ENCODE measurements around the gene KRTAP5-3.
"Not testable (repeated sequence)": the region's sequence is repeated elsewhere in the genome, so short reads cannot be mapped to it uniquely, and the experiment has no call there.

KRTAP5-3 gene

DNA sequence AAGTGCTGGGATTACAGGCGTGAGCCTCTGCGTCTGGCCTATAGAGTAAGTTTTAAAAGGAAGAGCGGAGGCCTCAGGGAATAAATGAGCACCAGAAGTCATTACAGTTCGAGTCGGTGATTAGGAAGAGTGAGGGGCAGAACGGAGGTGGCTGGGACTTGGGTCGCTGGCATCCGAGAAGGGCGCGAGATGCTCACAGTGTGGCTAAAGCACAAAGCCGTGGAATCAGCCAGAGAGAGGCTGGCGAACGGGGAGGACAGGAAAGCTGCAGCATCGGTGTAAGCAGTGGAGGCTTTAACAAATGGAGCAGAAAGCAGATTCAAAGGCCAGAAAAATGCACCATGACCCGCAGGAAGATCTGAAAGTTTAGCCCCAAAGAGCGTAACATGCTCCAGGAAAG is 16.4 kb upstream of the KRTAP5-3 start:
- no peaks in the 10 kb centered on the region for H3K9me3 Mint-ChIP-seq
- H3K4me3 Mint-ChIP-seq, result no peak overlapping the region
- H3K36me3 Mint-ChIP-seq (ENCODE audit: insufficient read depth), result peaks cover 1% of the 10 kb centered on the region
- no peak overlapping the region for H3K27ac Mint-ChIP-seq (ENCODE audit: low read depth)
- H3K4me1 Mint-ChIP-seq, result peaks cover 9% of the 10 kb centered on the region
- DNase-seq (ENCODE audit: low spot score in 2 of 2) (no peak), ATAC-seq (replicated peaks; ENCODE audit: extremely low read depth, poor library complexity, severe bottlenecking) (no peak)
- peaks cover 9% of the 10 kb centered on the region for H3K27me3 Mint-ChIP-seq

DNA sequence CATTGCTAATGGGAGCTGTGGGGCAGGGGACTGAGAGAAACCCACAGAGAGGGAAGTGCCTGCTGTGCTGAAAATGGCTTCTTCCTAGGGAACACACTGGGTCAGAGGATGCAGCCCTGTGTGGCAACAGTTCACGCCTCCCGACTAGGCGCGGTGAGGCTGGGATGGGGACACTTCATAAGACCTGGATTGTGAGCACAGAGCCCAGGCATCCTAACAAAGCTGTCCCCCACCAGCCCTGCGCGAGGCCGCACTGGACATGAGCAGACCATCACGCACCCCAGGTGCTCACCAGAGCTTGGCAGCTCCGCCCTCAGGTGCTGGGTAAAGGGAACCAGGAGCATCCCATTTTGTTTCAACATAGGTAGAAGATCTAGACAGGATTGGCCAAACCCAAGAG is 15.5 kb upstream of the KRTAP5-3 start:
- Mint-ChIP-seq H3K4me1 (peaks cover 9% of the 10 kb centered on the region), H3K9me3 (no peaks in the 10 kb centered on the region), H3K36me3 (ENCODE audit: insufficient read depth) (peaks cover 1% of the 10 kb centered on the region), H3K27me3 (peaks cover 16% of the 10 kb centered on the region), H3K27ac (ENCODE audit: low read depth) (no peak overlapping the region), H3K4me3 (no peak overlapping the region)
- no peak for DNase-seq (ENCODE audit: low spot score in 2 of 2)
- no peak for ATAC-seq (replicated peaks; ENCODE audit: extremely low read depth, poor library complexity, severe bottlenecking)

DNA sequence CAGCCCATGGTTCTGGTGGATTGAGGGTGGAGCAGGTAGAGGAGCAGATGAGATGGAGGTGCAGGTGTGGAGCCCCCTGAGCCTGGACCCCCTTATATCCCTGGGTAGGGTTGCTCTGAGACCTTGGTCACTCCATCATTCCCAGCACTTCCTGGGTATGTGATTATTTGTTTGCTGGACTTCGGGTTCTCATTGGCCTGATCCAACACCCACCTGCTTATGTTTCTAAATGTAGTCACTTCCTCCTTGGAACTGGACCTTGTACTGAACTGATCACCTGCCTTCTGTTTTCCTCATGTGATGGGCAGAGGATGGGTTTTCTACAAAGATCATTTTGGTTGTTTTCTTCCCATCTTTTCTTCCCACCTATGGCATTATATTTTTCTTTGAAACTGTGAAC is 13.8 kb upstream of the KRTAP5-3 start, which contains the start of gene KRTAP5-4:
Gene KRTAP5-4 (minus strand): TSS at position 53 of the 400 bp plus-strand sequence. CDS start 45 bp downstream, at position 8.
- no peak within 1 kb of the TSS for H3K27ac Mint-ChIP-seq (ENCODE audit: low read depth)
- peaks cover 9% of the 10 kb centered on the region for H3K4me1 Mint-ChIP-seq
- ATAC-seq (replicated peaks; ENCODE audit: extremely low read depth, poor library complexity, severe bottlenecking) (no peak), DNase-seq (ENCODE audit: low spot score in 2 of 2) (no peak)
- H3K4me3 Mint-ChIP-seq, result no peak within 1 kb of the TSS
- H3K36me3 Mint-ChIP-seq (ENCODE audit: insufficient read depth), result no peaks in the 10 kb centered on the region
- H3K27me3 Mint-ChIP-seq, result peaks cover 26% of the 10 kb centered on the region
- no peaks in the 10 kb centered on the region for H3K9me3 Mint-ChIP-seq

DNA sequence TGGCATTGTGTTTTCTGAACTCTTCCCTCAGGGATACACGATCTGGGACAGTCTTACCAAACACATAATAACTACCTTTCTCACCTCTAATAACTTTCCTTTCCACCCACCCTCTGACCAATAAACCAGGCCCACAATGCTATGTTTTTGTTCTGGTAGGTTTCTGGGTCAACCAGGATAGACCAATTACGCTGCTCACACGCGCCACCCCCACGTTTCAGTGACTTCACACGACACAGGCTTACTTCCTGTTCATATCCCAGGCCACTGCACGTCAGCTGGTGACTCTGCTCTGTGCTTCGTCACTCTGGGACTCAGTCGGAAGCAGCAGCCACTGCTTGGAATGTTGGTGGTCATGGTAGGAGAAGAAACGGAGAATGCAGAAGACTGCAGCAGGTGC is 11.2 kb upstream of the KRTAP5-3 start:
- H3K36me3 Mint-ChIP-seq (ENCODE audit: insufficient read depth), result no peaks in the 10 kb centered on the region
- H3K27ac Mint-ChIP-seq (ENCODE audit: low read depth), result no peak overlapping the region
- ATAC-seq (replicated peaks; ENCODE audit: extremely low read depth, poor library complexity, severe bottlenecking), result peak; percentile 68

DNA sequence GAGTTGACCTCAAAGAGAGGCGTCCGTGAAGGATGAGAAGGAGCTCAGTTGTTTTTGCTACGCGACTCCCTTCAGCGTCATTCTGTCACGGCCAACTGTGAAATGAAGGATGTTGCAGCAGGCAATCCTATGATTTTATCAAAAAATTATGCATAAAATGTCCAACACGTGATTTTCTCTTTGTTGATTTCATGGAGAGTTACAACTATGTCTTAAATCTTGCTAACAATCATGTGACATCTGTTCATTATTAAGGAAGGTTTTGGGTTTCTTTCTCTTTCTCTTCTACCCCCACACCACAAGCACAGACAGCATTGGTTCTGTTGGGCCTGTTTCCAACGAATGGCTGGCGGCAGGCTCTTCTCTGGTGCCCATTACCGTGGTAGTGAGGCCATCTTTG is 10.0 kb upstream of the KRTAP5-3 start:
- no peak for DNase-seq (ENCODE audit: low spot score in 2 of 2)
- Mint-ChIP-seq H3K9me3 (no peaks in the 10 kb centered on the region), H3K27ac (ENCODE audit: low read depth) (no peak overlapping the region), H3K4me1 (peaks cover 5% of the 10 kb centered on the region), H3K27me3 (peaks cover 64% of the 10 kb centered on the region), H3K36me3 (ENCODE audit: insufficient read depth) (no peaks in the 10 kb centered on the region), H3K4me3 (no peak overlapping the region)
- ATAC-seq (replicated peaks; ENCODE audit: extremely low read depth, poor library complexity, severe bottlenecking), result no peak

More for the DNA sequence above, 11.2 kb upstream of the KRTAP5-3 start:
- Mint-ChIP-seq H3K27me3 (peaks cover 52% of the 10 kb centered on the region), H3K4me1 (peaks cover 5% of the 10 kb centered on the region), H3K4me3 (no peak overlapping the region), H3K9me3 (no peaks in the 10 kb centered on the region)
- no peak for DNase-seq (ENCODE audit: low spot score in 2 of 2)

DNA sequence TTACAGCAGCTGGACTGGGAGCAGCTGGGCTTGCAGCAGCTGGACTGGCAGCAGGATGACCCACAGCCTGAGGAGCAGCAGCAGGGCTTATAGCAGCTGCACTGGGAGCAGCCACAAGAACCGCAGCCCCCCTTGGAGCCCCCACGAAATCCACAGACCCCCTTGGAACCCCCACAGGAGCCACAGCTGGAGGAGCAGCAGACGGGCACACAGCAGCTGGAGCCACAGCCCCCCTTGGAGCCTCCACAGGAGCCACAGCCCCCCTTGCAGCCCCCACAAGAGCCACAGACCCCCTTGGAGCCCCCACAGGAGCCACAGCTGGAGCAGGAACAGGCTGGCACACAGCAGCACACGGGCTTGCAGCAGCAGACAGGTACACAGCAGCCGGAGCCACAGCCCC is 362 bp downstream of the KRTAP5-3 start:
- not testable (repeated sequence) for H3K27ac Mint-ChIP-seq (ENCODE audit: low read depth); H3K4me1 Mint-ChIP-seq; DNase-seq (ENCODE audit: low spot score in 2 of 2); H3K4me3 Mint-ChIP-seq; H3K36me3 Mint-ChIP-seq (ENCODE audit: insufficient read depth); ATAC-seq (replicated peaks; ENCODE audit: extremely low read depth, poor library complexity, severe bottlenecking); H3K9me3 Mint-ChIP-seq
- H3K27me3 Mint-ChIP-seq, result peaks cover 33% of the 10 kb centered on the region

DNA sequence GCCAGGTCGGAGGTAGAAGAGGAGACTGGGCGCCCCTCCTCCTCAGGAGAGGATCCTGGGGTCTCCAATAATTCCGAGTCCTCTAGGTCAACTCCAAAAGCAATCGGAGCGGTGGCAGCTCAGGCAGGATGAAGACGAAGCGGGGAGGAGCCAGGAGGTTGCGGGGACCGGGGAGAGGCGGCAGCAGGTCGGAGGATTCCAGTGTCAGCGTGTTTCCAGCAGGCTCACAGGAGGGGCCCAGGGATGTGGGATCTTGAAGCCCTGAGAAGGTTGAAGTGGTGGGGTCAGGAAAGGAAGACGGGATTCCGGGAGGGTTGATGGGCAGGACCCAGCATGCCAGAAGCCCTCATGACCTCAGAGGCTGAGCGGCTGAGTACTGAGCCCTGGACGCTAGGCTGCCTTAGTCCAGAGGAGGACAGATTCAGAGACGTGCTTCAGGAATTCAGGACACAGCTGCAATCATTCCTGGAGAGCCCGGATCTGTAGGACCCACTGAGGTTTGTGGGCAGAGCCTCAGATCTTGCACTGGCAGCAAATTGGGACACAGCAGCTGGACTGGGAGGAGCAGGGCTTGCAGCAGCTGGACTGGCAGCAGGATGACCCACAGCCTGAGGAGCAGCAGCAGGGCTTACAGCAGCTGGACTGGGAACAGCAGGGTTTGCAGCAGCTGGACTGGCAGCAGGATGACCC is 962 bp downstream of the KRTAP5-3 start:
- H3K4me3 Mint-ChIP-seq; H3K4me1 Mint-ChIP-seq; DNase-seq (ENCODE audit: low spot score in 2 of 2); ATAC-seq (replicated peaks; ENCODE audit: extremely low read depth, poor library complexity, severe bottlenecking); H3K9me3 Mint-ChIP-seq; H3K36me3 Mint-ChIP-seq (ENCODE audit: insufficient read depth): not testable (repeated sequence)
- H3K27ac Mint-ChIP-seq (ENCODE audit: low read depth), result peak overlapping the region; percentile 67
- peaks cover 36% of the 10 kb centered on the region for H3K27me3 Mint-ChIP-seq

DNA sequence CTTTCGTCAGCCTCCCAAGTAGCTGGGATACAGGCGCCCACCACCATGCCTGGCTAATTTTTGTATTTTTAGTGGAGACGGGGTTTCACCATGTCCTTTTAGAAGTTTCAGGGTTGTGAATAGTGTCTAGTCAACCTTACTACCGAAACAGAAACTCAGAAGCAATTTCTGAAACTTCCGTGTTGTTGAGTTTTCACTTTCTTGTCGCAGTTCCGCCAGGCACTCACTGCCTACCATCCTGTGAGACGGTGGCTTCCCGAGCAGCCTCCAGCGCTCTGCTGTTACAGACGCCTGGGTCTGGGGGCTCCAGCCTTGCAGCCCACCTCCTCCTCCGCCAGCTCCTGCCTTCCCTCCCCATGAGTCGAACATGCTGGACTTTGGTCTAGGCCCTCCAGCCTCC is 2.3 kb downstream of the KRTAP5-3 start:
- H3K4me3 Mint-ChIP-seq, result peak overlapping the region; percentile 50
- peak overlapping the region; percentile 67 for H3K27ac Mint-ChIP-seq (ENCODE audit: low read depth)
- not testable (repeated sequence) for H3K4me1 Mint-ChIP-seq; H3K9me3 Mint-ChIP-seq; H3K36me3 Mint-ChIP-seq (ENCODE audit: insufficient read depth); DNase-seq (ENCODE audit: low spot score in 2 of 2)
- peak; percentile 82 for ATAC-seq (replicated peaks; ENCODE audit: extremely low read depth, poor library complexity, severe bottlenecking)
- H3K27me3 Mint-ChIP-seq, result peaks cover 43% of the 10 kb centered on the region

DNA sequence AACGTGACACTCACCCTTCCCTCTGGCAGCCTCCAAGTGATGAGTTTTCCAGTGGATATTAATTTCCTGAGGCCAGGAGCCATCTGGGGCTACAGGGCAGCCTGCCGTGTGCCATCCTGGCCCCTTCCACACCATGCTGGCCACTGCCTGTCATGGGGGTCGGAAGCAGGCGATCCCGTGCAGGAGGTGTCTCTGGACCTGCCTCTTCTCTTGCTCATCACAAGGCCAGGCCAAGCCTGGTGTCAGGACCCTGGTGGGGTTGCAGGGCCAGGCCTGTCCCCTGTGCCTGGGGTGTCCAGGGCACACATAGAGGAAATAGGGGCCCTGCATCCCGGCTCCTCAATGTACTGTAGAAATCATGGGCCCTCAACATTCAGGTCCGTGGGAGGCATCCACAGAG is 3.6 kb downstream of the KRTAP5-3 start:
- Mint-ChIP-seq H3K9me3 (no peaks in the 10 kb centered on the region), H3K36me3 (ENCODE audit: insufficient read depth) (no peaks in the 10 kb centered on the region), H3K27ac (ENCODE audit: low read depth) (no peak overlapping the region), H3K4me1 (peaks cover 7% of the 10 kb centered on the region), H3K27me3 (peaks cover 45% of the 10 kb centered on the region), H3K4me3 (no peak overlapping the region)
- ATAC-seq (replicated peaks; ENCODE audit: extremely low read depth, poor library complexity, severe bottlenecking) (no peak), DNase-seq (ENCODE audit: low spot score in 2 of 2) (no peak)

DNA sequence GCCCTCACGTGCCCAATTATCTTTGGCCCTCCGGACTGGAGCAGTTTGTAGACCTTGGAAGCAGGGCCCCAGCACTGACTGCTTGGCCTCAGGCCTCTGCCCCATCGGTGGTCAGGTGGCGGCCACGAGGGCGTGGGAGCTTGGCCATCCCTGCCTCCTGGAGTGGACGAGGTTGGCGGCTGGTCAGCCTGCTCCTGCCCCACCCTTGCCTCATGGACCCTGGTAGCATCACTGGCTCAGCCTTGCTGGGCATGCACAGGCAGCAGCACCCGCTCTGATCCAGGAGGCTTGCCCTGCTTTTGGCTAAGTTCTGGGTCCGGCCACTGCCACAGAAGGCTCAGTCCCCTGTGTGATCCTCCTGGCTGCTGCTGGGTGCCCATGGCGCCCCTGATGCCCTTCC is 4.1 kb downstream of the KRTAP5-3 start:
- H3K27ac Mint-ChIP-seq (ENCODE audit: low read depth), result no peak overlapping the region
- H3K36me3 Mint-ChIP-seq (ENCODE audit: insufficient read depth), result no peaks in the 10 kb centered on the region
- H3K4me1 Mint-ChIP-seq, result peaks cover 7% of the 10 kb centered on the region
- H3K4me3 Mint-ChIP-seq, result no peak overlapping the region
- H3K9me3 Mint-ChIP-seq, result no peaks in the 10 kb centered on the region
- peaks cover 50% of the 10 kb centered on the region for H3K27me3 Mint-ChIP-seq
- ATAC-seq (replicated peaks; ENCODE audit: extremely low read depth, poor library complexity, severe bottlenecking) (no peak), DNase-seq (ENCODE audit: low spot score in 2 of 2) (no peak)

DNA sequence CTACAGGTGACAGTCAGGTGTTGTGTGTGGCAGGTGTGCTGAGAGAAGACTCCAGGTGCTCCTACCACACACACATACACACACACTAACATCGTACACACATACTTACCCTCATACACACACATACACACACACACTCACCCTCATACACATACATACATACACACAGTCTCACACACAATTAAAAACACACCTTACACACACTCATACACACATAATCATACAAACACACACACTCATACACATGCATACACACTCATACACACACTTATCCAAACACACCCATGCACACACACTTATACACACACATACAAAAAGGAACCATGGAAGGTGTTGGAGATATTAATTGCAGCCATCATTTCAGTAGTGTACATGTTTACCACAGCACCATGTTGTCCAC is 4.6 kb downstream of the KRTAP5-3 start:
- Mint-ChIP-seq H3K27ac (ENCODE audit: low read depth) (no peak overlapping the region), H3K4me1 (peaks cover 7% of the 10 kb centered on the region), H3K27me3 (peaks cover 52% of the 10 kb centered on the region), H3K4me3 (no peak overlapping the region), H3K9me3 (no peaks in the 10 kb centered on the region), H3K36me3 (ENCODE audit: insufficient read depth) (no peaks in the 10 kb centered on the region)
- no peak for DNase-seq (ENCODE audit: low spot score in 2 of 2)
- no peak for ATAC-seq (replicated peaks; ENCODE audit: extremely low read depth, poor library complexity, severe bottlenecking)

DNA sequence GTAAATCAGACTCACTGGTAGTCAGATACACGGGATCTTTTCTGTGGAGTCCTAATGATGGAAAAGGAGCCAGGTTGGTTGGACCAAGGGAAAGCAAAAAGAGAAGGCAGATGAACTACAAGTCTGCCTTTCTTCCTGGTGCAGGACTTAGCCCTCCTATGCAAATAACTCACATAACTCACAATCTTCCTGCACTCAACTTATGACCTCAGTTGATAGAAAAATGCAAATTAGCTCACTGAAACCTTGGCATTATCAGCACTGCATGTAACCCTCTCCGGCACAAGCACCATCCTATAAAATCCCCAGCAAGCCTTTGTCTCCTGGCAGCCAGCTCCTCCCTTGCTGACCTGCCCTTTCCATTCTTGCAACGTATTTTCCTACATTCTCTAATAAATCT is 6.6 kb downstream of the KRTAP5-3 start:
- H3K36me3 Mint-ChIP-seq (ENCODE audit: insufficient read depth); DNase-seq (ENCODE audit: low spot score in 2 of 2); H3K4me3 Mint-ChIP-seq; H3K9me3 Mint-ChIP-seq; H3K4me1 Mint-ChIP-seq; H3K27ac Mint-ChIP-seq (ENCODE audit: low read depth); ATAC-seq (replicated peaks; ENCODE audit: extremely low read depth, poor library complexity, severe bottlenecking): not testable (repeated sequence)
- H3K27me3 Mint-ChIP-seq, result peaks cover 54% of the 10 kb centered on the region

DNA sequence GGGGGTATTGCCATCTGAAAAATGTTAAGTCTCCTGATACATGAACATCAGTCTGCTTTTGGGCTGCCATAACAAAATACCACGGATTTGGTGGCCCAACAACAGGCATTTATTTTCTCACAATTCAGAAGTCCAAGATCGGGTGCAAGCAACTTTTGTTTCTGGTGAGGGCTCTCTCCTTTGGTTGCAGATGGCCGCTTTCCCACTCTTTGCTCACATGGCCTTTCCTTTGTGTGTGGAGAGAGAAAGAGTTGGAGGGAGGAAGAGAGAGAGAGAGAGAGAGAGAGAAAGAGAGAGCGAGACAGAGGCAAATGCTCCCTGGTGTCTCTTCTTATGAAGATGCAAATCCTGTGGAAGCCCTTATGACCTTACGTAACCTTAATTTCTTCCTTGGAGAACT is 7.6 kb downstream of the KRTAP5-3 start:
- H3K4me3 Mint-ChIP-seq, result no peak overlapping the region
- peaks cover 3% of the 10 kb centered on the region for H3K4me1 Mint-ChIP-seq
- no peak overlapping the region for H3K27ac Mint-ChIP-seq (ENCODE audit: low read depth)
- no peak for ATAC-seq (replicated peaks; ENCODE audit: extremely low read depth, poor library complexity, severe bottlenecking)
- peaks cover 58% of the 10 kb centered on the region for H3K27me3 Mint-ChIP-seq
- DNase-seq (ENCODE audit: low spot score in 2 of 2), result no peak
- no peaks in the 10 kb centered on the region for H3K9me3 Mint-ChIP-seq
- H3K36me3 Mint-ChIP-seq (ENCODE audit: insufficient read depth), result no peaks in the 10 kb centered on the region

Measured in central memory CD8-positive, alpha-beta T cell (primary cell).